Gastroesophageal sphincter (tissue), 3 donors: ENCODE results near the gene U2SURP.

ENCODE experiments used
- EP300 ChIP-seq: sonication (generic); formaldehyde crosslinking; IDR thresholded peaks from one replicate; pipeline ENCODE4 v1.6.1; 2017; ENCODE audit warnings: antibody characterized with exemption, mild to moderate bottlenecking
- POLR2A ChIP-seq, 2 donors: fragments of 450-650 bp; IDR thresholded peaks; one replicate each; pipeline ENCODE4 v1.6.1; 2017; ENCODE audit warnings: antibody characterized with exemption in 2 of 2, mild to moderate bottlenecking in 2 of 2, moderate library complexity in 1 of 2
- POLR2AphosphoS5 ChIP-seq: sonication (generic); formaldehyde crosslinking; IDR thresholded peaks from one replicate; pipeline ENCODE4 v1.6.1; 2017; ENCODE audit warnings: antibody characterized with exemption
- TF ChIP-seq, protein P1 (sequence below), 4 experiments: fragments of 200-600 bp in 2 of 4; fragments of 450-650 bp in 2 of 4; sonication (generic) in 1 of 4; IDR thresholded peaks; one replicate each; pipeline ENCODE4 v1.5.1; 2017 to 2019; ENCODE audit warnings: antibody characterized with exemption in 4 of 4, mild to moderate bottlenecking in 2 of 4, moderate library complexity in 2 of 4

DNA sequence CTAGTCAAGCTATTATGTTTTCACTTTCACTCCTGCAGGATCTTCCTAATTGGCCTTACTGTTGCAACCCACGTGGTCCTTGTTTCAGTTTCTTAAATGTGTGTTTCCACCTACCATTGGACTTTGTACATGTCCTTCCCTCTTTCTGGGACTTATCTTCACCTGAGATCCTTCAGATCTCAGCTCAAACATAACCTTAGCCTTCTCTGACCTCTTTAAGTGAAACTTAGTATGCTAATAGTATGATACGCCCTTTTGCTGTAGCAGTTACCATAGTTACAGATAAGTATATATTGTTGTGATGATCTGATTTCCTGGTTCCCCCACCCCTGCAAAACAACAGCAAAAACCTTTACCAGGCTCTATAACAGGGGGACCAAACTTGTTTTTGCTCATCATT lies 35.2 kb downstream of the U2SURP start:
- TF ChIP-seq, protein P1, sequence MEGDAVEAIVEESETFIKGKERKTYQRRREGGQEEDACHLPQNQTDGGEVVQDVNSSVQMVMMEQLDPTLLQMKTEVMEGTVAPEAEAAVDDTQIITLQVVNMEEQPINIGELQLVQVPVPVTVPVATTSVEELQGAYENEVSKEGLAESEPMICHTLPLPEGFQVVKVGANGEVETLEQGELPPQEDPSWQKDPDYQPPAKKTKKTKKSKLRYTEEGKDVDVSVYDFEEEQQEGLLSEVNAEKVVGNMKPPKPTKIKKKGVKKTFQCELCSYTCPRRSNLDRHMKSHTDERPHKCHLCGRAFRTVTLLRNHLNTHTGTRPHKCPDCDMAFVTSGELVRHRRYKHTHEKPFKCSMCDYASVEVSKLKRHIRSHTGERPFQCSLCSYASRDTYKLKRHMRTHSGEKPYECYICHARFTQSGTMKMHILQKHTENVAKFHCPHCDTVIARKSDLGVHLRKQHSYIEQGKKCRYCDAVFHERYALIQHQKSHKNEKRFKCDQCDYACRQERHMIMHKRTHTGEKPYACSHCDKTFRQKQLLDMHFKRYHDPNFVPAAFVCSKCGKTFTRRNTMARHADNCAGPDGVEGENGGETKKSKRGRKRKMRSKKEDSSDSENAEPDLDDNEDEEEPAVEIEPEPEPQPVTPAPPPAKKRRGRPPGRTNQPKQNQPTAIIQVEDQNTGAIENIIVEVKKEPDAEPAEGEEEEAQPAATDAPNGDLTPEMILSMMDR (IDR thresholded peaks at IDR 0.05) = no peak
- no peak for TF ChIP-seq POLR2A (IDR thresholded peaks at IDR 0.05)
- TF ChIP-seq EP300 = no peak
- no peak for TF ChIP-seq POLR2AphosphoS5
